Right lobe of liver (tissue), 6 donors: ENCODE data around the gene TLE4. TPM values are rescaled to one million over a fixed set of nuclear protein-coding genes. Genes with fewer than 3 reads are reported as not detected.

Experiments used
- ATAC-seq, 4 donors: fragments of 200-7000 bp; cut with Tn5 transposase; one replicate each; pipeline ENCODE4 v1.9.1; 2020; ENCODE audit warnings: mild to moderate bottlenecking in 4 of 4, moderate library complexity in 4 of 4
- DNase-seq, 3 donors: peaks; one replicate each; pipeline ENCODE4 v3.0.0-alpha.2; 2020
- H3K27ac ChIP-seq, 3 donors: fragments of 200-600 bp; one replicate each; pipeline ENCODE4 v1.8.0; 2022
- H3K27me3 ChIP-seq, 2 donors: fragments of 200-600 bp; one replicate each; pipeline ENCODE4 v1.8.0; 2022
- H3K36me3 ChIP-seq, 4 donors: fragments of 200-600 bp; sonication (generic) in 1 of 4; one replicate each; pipeline versions ENCODE4 v1.5.1 to v1.8.0; 2017 to 2022; ENCODE audit warnings: control low read depth in 1 of 4
- H3K4me1 ChIP-seq, 4 donors: fragments of 200-600 bp; sonication (generic) in 1 of 4; one replicate each; pipeline versions ENCODE4 v1.5.1 to v1.8.0; 2017 to 2022; ENCODE audit warnings: control low read depth in 1 of 4
- H3K4me3 ChIP-seq, 3 donors: fragments of 200-600 bp; one replicate each; pipeline ENCODE4 v1.8.0; 2022
- H3K9me3 ChIP-seq, 4 donors: fragments of 200-600 bp; sonication (generic) in 1 of 4; one replicate each; pipeline versions ENCODE4 v1.5.1 to v1.8.0; 2017 to 2022; ENCODE audit warnings: control low read depth in 1 of 4
- POLR2A ChIP-seq: fragments of 450-650 bp; IDR thresholded peaks from one replicate; pipeline ENCODE4 v1.6.1; 2017; ENCODE audit warnings: antibody characterized with exemption, mild to moderate bottlenecking
- WGBS: methylation state at CpG from one replicate; pipeline ENCODE4 v1.1.6; 2018; ENCODE audit warnings: low coverage, low lambda C conversion rate; ENCODE audit not compliant: insufficient coverage; ENCODE audit errors: missing lambda C conversion rate; 5-methylcytosine and 5-hydroxymethylcytosine counted together
- intact Hi-C, 2 donors: fragments of 100-400 bp; cut with DNase I; formaldehyde crosslinking; loops; one replicate each; pipeline versions ENCODE4 v1.11.2 to v1.14.1; 2022
- total RNA-seq, 6 experiments: library from RNA; depleted of rRNA in 2 of 6; stranded (reverse); fragments of >200 nt in 2 of 6; fragmentation: NEBNext Ultra II Directional in 3 of 6; extraction: Animal tissue kit (Norgen Biotek cat#: 25700) in 3 of 6; gene quantifications; one replicate each; pipeline versions ENCODE4 v1.1.0 to v1.2.4, GENCODE V29; 2016 to 2023
- TF ChIP-seq, protein P1 (sequence below), 4 donors: fragments of 200-600 bp in 3 of 4; fragments of 450-650 bp in 1 of 4; IDR thresholded peaks; one replicate each; pipeline versions ENCODE4 v1.5.1 to v1.8.0; 2016 to 2022; ENCODE audit warnings: antibody characterized with exemption in 4 of 4, mild to moderate bottlenecking in 2 of 4
- donor health status: DM: no; HTN: yes; CAD: no.
- donor health status: DM: no; HTN: no; CAD: no.
- donor health status: DM: no; HTN: no; CAD: no.
- donor health status: DM: no; HTN: yes; CAD: no.
- donor health status: DM: no; HTN: yes; CAD: no.

TLE4 gene
- total RNA-seq, 6 experiments from 2014 or later: 2.9 to 8.3 (median 5.7) TPM

- ATAC-seq (no peak), DNase-seq (no peak)
- no peak overlapping the region for H3K27ac ChIP-seq
- no peaks in the 10 kb centered on the region for H3K4me1 ChIP-seq
- no peaks in the 10 kb centered on the region for H3K9me3 ChIP-seq
- intact Hi-C loops: no loop called here
- 95% methylated on average over 4 of the region's 5 CpGs for WGBS
- H3K27me3 ChIP-seq: no peaks in the 10 kb centered on the region
- H3K36me3 ChIP-seq: peaks cover 0 to 2% (median 0%) of the 10 kb centered on the region in 4 donors
- no peak overlapping the region for H3K4me3 ChIP-seq
- TF ChIP-seq, protein P1, sequence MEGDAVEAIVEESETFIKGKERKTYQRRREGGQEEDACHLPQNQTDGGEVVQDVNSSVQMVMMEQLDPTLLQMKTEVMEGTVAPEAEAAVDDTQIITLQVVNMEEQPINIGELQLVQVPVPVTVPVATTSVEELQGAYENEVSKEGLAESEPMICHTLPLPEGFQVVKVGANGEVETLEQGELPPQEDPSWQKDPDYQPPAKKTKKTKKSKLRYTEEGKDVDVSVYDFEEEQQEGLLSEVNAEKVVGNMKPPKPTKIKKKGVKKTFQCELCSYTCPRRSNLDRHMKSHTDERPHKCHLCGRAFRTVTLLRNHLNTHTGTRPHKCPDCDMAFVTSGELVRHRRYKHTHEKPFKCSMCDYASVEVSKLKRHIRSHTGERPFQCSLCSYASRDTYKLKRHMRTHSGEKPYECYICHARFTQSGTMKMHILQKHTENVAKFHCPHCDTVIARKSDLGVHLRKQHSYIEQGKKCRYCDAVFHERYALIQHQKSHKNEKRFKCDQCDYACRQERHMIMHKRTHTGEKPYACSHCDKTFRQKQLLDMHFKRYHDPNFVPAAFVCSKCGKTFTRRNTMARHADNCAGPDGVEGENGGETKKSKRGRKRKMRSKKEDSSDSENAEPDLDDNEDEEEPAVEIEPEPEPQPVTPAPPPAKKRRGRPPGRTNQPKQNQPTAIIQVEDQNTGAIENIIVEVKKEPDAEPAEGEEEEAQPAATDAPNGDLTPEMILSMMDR (IDR thresholded peaks at IDR 0.05): no peak
- TF ChIP-seq POLR2A: no peak
These were observed 60.3 kb downstream of the TLE4 start for GRCh38 chr9:79632060-79632459.

- Histone ChIP-seq H3K27me3 (no peaks in the 10 kb centered on the region), H3K4me3 (no peak overlapping the region), H3K9me3 (no peaks in the 10 kb centered on the region), H3K36me3 (peaks cover 0 to 2% (median 0%) of the 10 kb centered on the region in 4 donors), H3K4me1 (no peaks in the 10 kb centered on the region), H3K27ac (no peak overlapping the region)
- 100% methylated on average over 1 of the region's 1 CpG for WGBS
- intact Hi-C loops: no loop called here
- TF ChIP-seq, protein P1 (IDR thresholded peaks at IDR 0.05): no peak
- TF ChIP-seq POLR2A: no peak
- DNase-seq (no peak), ATAC-seq (no peak)
These were observed 60.9 kb downstream of the TLE4 start for GRCh38 chr9:79632705-79633104.

DNA sequence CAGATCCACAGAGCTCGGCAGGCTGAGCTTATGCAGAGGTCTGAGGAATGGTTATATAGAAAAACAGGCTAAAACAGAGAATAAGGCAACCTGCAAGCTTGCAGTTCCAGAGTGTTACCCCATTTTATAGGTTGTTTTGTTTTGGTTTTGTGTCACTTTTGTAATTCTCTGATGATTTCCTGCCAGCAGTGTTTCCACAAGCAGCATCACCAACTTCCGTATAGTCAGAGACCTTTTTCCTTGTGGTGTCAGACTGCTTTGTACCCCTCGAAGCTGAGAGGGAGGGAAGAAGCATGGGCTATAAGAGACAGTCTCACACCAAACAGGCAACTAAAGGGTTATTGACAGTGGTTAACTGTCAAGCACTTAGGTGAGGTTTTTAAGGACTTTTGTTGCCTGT, 61.8 kb downstream of the TLE4 start:
- Histone ChIP-seq H3K4me3 (no peak overlapping the region), H3K27me3 (no peaks in the 10 kb centered on the region), H3K9me3 (no peaks in the 10 kb centered on the region), H3K4me1 (no peaks in the 10 kb centered on the region), H3K27ac (no peak overlapping the region), H3K36me3 (peaks cover 0 to 2% (median 0%) of the 10 kb centered on the region in 4 donors)
- TF ChIP-seq, protein P1 (IDR thresholded peaks at IDR 0.05): no peak
- TF ChIP-seq POLR2A: no peak
- WGBS: 73% methylated on average over 3 of the region's 3 CpGs
- no peak for ATAC-seq
- intact Hi-C loops: no loop called here
- no peak for DNase-seq

DNA sequence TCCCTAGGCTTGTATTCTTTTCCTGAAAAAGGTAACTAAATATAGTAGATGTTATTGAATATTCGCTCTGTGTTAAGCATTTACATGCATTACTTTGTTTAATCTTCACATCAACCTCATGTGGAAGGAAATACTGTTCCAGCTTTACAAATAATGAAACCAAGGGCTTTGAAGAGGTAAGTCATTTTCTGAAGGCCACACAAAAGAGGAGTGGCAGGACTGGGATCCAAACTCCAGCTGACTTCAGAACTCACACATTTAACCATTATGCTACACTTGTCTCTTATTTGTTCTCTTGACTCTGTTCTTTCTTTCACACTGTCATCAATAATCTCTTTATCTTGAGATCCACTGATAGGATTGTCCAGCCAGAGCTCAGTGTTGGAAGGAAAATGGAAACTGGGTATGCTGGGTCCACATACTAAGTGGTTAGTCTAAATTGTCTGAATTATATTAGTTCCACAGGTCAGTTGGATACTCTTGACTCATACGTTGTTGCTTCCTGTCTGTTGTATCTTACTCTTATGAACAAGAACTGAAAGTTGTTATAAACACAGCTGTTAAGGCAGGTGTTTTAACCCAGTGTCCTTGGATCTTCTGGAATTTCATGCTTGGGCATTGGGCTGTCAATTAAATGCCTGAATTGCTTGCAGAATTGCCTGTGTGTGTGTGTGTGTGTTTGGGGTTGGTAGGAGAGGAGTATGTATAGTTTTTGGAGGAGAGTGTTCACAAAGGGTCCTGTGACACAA, 65.6 kb downstream of the TLE4 start:
- intact Hi-C loops: no loop called here
- peaks cover 0 to 2% (median 0%) of the 10 kb centered on the region in 4 donors for H3K36me3 ChIP-seq
- no peak for TF ChIP-seq POLR2A
- TF ChIP-seq, protein P1 (IDR thresholded peaks at IDR 0.05): no peak
- DNase-seq (no peak), ATAC-seq (no peak)
- H3K4me1 ChIP-seq: no peaks in the 10 kb centered on the region
- H3K9me3 ChIP-seq: no peaks in the 10 kb centered on the region
- no peaks in the 10 kb centered on the region for H3K27me3 ChIP-seq
- no peak overlapping the region for H3K27ac ChIP-seq
- WGBS: 79% methylated on average over 2 of the region's 2 CpGs
- H3K4me3 ChIP-seq: no peak overlapping the region
